Activated naive CD4-positive, alpha-beta T cell treated with anti-CD3 and anti-CD28 coated beads, Interleukin-2, amount 10 ng/mL, durations not matched to agents 5 hours and 36 hours (primary cell): Measurements from ENCODE around the gene FAM72D. TPM values are rescaled to one million over a fixed set of nuclear protein-coding genes. Genes with fewer than 3 reads are reported as not detected.

Experiments
- total RNA-seq, 2 experiments: library from RNA; stranded (reverse); gene quantifications; one replicate each; pipeline ENCODE4 v1.2.3, GENCODE V29; 2021

Gene FAM72D
- 10 to 100 TPM in 1 of 2 experiments, 1 to 10 TPM in 1; 8.2 to 10.0 TPM for total RNA-seq

GRCh38 chr1:145095284-145096057 lies at the start of gene FAM72D, which contains the start of gene SRGAP2B:
Gene FAM72D, plus strand, starts transcription at chr1:145095974. Its CDS starts 874 bp downstream, at chr1:145096848.
Gene SRGAP2B, minus strand, starts transcription at chr1:145095328. Its CDS starts 2,427 bp downstream, at chr1:145092901.

Other genes with a start within 250 kb of the FAM72D start
- gene SRGAP2B, start 646 bp upstream of the FAM72D start, total RNA-seq: 10 to 100 TPM; 25.9 to 31.4 TPM
- not detected for gene PPIAL4D, start 146.2 kb downstream of the FAM72D start, total RNA-seq